K562 (cell line): ENCODE results near the gene DNAJC8. TPM values are rescaled to one million over a fixed set of nuclear protein-coding genes. Genes with fewer than 3 reads are reported as not detected.
A peak's percentile ranks its signal among the peaks of the same experiment; 100 is the strongest.

Source experiments
- CEBPG ChIP-seq, 3 experiments: fragments of 200-800 bp in 1 of 3; sonication (Bioruptor generic) in 1 of 3; sonication (generic) in 1 of 3; formaldehyde crosslinking in 1 of 3; IDR thresholded peaks in 2 of 3; conservative IDR thresholded peaks in 1 of 3; 2 replicates each; pipeline versions ENCODE4 v1.6.1 to v1.8.0; 2016 to 2022; ENCODE audit warnings: missing compliant biosample characterization in 2 of 3, missing genetic modification characterization in 2 of 3, mild to moderate bottlenecking in 1 of 3, missing genetic modification reagents in 1 of 3
- FOXM1 ChIP-seq, 2 experiments: fragments of 450-650 bp in 1 of 2; sonication (generic) in 1 of 2; formaldehyde crosslinking in 1 of 2; IDR thresholded peaks; 2 replicates each; pipeline versions ENCODE4 v1.6.1 to v1.9.0; 2017 to 2022; ENCODE audit warnings: low read depth in 2 of 2, mild to moderate bottlenecking in 2 of 2, missing genetic modification reagents in 1 of 2, moderate library complexity in 1 of 2
- HNRNPK ChIP-seq: fragments of 200-400 bp; formaldehyde crosslinking; IDR thresholded peaks from one replicate; pipeline ENCODE4 v1.6.1; 2018; ENCODE audit warnings: mild to moderate bottlenecking, low read depth, low read length; ENCODE audit not compliant: poor library complexity, severe bottlenecking
- KDM1A ChIP-seq, 2 experiments: fragments of 450-650 bp; IDR thresholded peaks; 2 replicates each; pipeline ENCODE4 v1.6.1; 2016; ENCODE audit warnings: mild to moderate bottlenecking in 2 of 2
- NFIC ChIP-seq: fragments of 450-650 bp; IDR thresholded peaks from 2 replicates; pipeline ENCODE4 v1.6.1; 2017; ENCODE audit warnings: mild to moderate bottlenecking, inconsistent platforms
- TAL1 ChIP-seq: fragments of 450-650 bp; IDR thresholded peaks from 2 replicates; pipeline ENCODE4 v1.6.1; 2016; ENCODE audit warnings: mild to moderate bottlenecking
- ZNF263 ChIP-seq: sonication (generic); formaldehyde crosslinking; IDR thresholded peaks from 2 replicates; pipeline ENCODE4 v1.8.0; 2022; ENCODE audit warnings: mild to moderate bottlenecking, missing genetic modification reagents, borderline replicate concordance
- polyA plus RNA-seq, 8 experiments: library from polyadenylated mRNA; depleted of rRNA in 4 of 8; stranded (reverse) in 5 of 8; unstranded in 3 of 8; fragments of >200 nt; fragmentation: Nextera tagmentation in 2 of 8; fragmentation: Illumina TruSeq in 1 of 8; extraction: Ambion mirVana in 2 of 8; extraction: Trizol in 1 of 8; gene quantifications; 2 replicates each; pipeline versions ENCODE4 v1.2.1 to v1.2.3, GENCODE V29; 2011 to 2014; ENCODE audit warnings: inconsistent platforms in 1 of 8, missing spikeins in 1 of 8
- total RNA-seq, 7 experiments: library from RNA; depleted of rRNA in 6 of 7; stranded (reverse); fragments of >200 nt in 6 of 7; fragmentation: Illumina TruSeq in 2 of 7; extraction: Trizol in 2 of 7; gene quantifications; 2 replicates each; pipeline versions ENCODE4 v1.2.1 to v1.2.3, GENCODE V29; 2011 to 2021; ENCODE audit warnings: low replicate concordance in 1 of 7
- TF ChIP-seq, protein P1 (sequence below): sonication (generic); formaldehyde crosslinking; IDR thresholded peaks from 2 replicates; pipeline ENCODE4 v1.8.0; 2022; ENCODE audit warnings: mild to moderate bottlenecking, missing genetic modification reagents
- TF ChIP-seq, protein P2 (sequence below): fragments of 450-650 bp; formaldehyde crosslinking; IDR thresholded peaks from 2 replicates; pipeline ENCODE4 v1.4.0; 2022; ENCODE audit warnings: mild to moderate bottlenecking, moderate library complexity
- TF ChIP-seq, protein P3 (sequence below): fragments of 450-650 bp; IDR thresholded peaks from one replicate; pipeline ENCODE4 v1.6.1; 2018; ENCODE audit warnings: mild to moderate bottlenecking, moderate library complexity; ENCODE audit not compliant: partially characterized antibody
- TF ChIP-seq, protein P4 (sequence below): fragments of 450-650 bp; IDR thresholded peaks from 2 replicates; pipeline ENCODE4 v1.6.1; 2017; ENCODE audit warnings: antibody characterized with exemption
- TF ChIP-seq, protein P5 (sequence below): sonication (generic); formaldehyde crosslinking; IDR thresholded peaks from 2 replicates; pipeline ENCODE4 v1.8.0; 2023; ENCODE audit warnings: mild to moderate bottlenecking, missing genetic modification reagents
- TF ChIP-seq, protein P6 (sequence below), 2 experiments: fragments of 450-650 bp; IDR thresholded peaks; 2 replicates each; pipeline ENCODE4 v1.6.1; 2016

DNAJC8 gene
- total and polyA plus RNA-seq, 9 of the 15 experiments (the other 6 are each of a cell fraction or from before 2014, with no cell fraction given): 143 to 508 (median 209) TPM

DNA sequence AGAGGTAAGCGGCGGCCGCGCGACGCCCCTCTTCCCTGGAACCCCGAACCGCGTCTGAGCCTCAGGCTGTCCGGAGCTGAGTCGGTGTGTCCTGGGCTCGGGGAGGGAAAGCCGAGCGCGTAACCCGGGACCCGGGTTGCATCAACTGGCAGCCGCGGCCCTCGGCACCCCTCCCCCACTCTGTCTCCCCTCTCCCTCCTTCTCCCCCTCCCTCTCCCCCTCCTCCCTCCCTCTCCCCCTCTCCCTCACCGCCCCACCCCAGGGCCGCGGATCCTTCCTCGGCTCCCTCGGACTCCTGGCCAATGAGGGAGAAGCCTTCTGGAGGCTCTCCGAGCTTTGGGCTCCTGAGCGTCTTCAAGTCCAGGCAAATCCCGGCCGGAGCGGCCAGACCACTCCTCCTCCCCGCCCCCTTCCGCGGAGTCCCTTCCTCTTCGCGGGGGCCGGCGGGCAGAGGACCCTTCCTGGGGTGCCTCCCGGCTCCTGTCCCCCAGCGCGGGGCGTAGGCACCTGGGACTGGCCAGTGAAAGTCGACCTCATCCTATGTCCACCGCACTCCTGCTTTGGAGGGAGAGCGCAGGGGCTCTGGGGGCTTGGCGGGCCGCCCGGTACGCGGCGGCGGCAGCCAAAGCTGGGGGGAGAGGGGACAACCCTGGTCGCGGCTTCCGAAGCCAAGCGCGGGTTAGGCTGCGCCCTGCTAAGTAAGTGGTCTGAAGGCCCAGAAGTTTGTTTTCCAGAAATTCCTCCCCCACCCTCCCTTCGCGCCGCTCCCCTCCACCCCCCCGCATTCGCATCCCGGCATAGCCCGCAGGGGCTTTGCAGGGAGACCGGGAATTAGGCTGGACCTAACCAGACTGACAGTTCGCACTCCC lies 27.3 kb upstream of the DNAJC8 start (continued):
- TF ChIP-seq, protein P1, sequence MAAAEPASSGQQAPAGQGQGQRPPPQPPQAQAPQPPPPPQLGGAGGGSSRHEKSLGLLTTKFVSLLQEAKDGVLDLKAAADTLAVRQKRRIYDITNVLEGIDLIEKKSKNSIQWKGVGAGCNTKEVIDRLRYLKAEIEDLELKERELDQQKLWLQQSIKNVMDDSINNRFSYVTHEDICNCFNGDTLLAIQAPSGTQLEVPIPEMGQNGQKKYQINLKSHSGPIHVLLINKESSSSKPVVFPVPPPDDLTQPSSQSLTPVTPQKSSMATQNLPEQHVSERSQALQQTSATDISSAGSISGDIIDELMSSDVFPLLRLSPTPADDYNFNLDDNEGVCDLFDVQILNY: 0 out of 2 replicates have a peak, but pooled peaks have one; percentile 2
- peak in 1 of 2 experiments; percentile 96; a peak in 2 of 4 replicates for TF ChIP-seq KDM1A (IDR thresholded peaks at IDR 0.05)
- TF ChIP-seq TAL1: no peak
- TF ChIP-seq, protein P2, sequence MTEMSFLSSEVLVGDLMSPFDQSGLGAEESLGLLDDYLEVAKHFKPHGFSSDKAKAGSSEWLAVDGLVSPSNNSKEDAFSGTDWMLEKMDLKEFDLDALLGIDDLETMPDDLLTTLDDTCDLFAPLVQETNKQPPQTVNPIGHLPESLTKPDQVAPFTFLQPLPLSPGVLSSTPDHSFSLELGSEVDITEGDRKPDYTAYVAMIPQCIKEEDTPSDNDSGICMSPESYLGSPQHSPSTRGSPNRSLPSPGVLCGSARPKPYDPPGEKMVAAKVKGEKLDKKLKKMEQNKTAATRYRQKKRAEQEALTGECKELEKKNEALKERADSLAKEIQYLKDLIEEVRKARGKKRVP: peak; percentile 74; the same call in 1 of the 2 replicates
- peak; percentile 76 for TF ChIP-seq CEBPG (CRISPR knock-in tag; IDR thresholded peaks at IDR 0.05)
- TF ChIP-seq CEBPG (tag; conservative IDR thresholded peaks at IDR 0.05 in 1 of 2, IDR thresholded peaks at IDR 0.05 in 1 of 2): peak in 1 of 2 experiments; percentile 61; a peak in 2 of 4 replicates
- TF ChIP-seq, protein P3, sequence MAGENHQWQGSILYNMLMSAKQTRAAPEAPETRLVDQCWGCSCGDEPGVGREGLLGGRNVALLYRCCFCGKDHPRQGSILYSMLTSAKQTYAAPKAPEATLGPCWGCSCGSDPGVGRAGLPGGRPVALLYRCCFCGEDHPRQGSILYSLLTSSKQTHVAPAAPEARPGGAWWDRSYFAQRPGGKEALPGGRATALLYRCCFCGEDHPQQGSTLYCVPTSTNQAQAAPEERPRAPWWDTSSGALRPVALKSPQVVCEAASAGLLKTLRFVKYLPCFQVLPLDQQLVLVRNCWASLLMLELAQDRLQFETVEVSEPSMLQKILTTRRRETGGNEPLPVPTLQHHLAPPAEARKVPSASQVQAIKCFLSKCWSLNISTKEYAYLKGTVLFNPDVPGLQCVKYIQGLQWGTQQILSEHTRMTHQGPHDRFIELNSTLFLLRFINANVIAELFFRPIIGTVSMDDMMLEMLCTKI: no peak
- TF ChIP-seq, protein P4, sequence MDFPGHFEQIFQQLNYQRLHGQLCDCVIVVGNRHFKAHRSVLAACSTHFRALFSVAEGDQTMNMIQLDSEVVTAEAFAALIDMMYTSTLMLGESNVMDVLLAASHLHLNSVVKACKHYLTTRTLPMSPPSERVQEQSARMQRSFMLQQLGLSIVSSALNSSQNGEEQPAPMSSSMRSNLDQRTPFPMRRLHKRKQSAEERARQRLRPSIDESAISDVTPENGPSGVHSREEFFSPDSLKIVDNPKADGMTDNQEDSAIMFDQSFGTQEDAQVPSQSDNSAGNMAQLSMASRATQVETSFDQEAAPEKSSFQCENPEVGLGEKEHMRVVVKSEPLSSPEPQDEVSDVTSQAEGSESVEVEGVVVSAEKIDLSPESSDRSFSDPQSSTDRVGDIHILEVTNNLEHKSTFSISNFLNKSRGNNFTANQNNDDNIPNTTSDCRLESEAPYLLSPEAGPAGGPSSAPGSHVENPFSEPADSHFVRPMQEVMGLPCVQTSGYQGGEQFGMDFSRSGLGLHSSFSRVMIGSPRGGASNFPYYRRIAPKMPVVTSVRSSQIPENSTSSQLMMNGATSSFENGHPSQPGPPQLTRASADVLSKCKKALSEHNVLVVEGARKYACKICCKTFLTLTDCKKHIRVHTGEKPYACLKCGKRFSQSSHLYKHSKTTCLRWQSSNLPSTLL: no peak
- TF ChIP-seq ZNF263: peak; percentile 8; the same call in 1 of the 2 replicates
- no peak for TF ChIP-seq FOXM1 (IDR thresholded peaks at IDR 0.05; ENCODE audit: low read depth)
- peak; percentile 37; the same call in 1 of the 2 replicates for TF ChIP-seq FOXM1 (CRISPR knock-in tag; IDR thresholded peaks at IDR 0.05; ENCODE audit: low read depth)
- peak; percentile 48; the same call in 1 of the 2 replicates for TF ChIP-seq NFIC
- TF ChIP-seq HNRNPK: peak; percentile 95
- TF ChIP-seq, protein P5, sequence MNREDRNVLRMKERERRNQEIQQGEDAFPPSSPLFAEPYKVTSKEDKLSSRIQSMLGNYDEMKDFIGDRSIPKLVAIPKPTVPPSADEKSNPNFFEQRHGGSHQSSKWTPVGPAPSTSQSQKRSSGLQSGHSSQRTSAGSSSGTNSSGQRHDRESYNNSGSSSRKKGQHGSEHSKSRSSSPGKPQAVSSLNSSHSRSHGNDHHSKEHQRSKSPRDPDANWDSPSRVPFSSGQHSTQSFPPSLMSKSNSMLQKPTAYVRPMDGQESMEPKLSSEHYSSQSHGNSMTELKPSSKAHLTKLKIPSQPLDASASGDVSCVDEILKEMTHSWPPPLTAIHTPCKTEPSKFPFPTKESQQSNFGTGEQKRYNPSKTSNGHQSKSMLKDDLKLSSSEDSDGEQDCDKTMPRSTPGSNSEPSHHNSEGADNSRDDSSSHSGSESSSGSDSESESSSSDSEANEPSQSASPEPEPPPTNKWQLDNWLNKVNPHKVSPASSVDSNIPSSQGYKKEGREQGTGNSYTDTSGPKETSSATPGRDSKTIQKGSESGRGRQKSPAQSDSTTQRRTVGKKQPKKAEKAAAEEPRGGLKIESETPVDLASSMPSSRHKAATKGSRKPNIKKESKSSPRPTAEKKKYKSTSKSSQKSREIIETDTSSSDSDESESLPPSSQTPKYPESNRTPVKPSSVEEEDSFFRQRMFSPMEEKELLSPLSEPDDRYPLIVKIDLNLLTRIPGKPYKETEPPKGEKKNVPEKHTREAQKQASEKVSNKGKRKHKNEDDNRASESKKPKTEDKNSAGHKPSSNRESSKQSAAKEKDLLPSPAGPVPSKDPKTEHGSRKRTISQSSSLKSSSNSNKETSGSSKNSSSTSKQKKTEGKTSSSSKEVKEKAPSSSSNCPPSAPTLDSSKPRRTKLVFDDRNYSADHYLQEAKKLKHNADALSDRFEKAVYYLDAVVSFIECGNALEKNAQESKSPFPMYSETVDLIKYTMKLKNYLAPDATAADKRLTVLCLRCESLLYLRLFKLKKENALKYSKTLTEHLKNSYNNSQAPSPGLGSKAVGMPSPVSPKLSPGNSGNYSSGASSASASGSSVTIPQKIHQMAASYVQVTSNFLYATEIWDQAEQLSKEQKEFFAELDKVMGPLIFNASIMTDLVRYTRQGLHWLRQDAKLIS (CRISPR knock-in tag): peak; percentile 94; the same call in 1 of the 2 replicates
- TF ChIP-seq, protein P6, sequence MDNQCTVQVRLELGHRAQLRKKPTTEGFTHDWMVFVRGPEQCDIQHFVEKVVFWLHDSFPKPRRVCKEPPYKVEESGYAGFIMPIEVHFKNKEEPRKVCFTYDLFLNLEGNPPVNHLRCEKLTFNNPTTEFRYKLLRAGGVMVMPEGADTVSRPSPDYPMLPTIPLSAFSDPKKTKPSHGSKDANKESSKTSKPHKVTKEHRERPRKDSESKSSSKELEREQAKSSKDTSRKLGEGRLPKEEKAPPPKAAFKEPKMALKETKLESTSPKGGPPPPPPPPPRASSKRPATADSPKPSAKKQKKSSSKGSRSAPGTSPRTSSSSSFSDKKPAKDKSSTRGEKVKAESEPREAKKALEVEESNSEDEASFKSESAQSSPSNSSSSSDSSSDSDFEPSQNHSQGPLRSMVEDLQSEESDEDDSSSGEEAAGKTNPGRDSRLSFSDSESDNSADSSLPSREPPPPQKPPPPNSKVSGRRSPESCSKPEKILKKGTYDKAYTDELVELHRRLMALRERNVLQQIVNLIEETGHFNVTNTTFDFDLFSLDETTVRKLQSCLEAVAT (IDR thresholded peaks at IDR 0.05): 0 out of 4 replicates have a peak, but pooled peaks of 1 of the 2 experiments have one; percentile 0
